Measurements from ENCODE around the gene COL27A1. TPM values are rescaled to one million over a fixed set of nuclear protein-coding genes. Genes with fewer than 3 reads are reported as not detected.

Gene COL27A1
- total RNA-seq, 1 donor from 2014 or later: 3.9 TPM

DNA sequence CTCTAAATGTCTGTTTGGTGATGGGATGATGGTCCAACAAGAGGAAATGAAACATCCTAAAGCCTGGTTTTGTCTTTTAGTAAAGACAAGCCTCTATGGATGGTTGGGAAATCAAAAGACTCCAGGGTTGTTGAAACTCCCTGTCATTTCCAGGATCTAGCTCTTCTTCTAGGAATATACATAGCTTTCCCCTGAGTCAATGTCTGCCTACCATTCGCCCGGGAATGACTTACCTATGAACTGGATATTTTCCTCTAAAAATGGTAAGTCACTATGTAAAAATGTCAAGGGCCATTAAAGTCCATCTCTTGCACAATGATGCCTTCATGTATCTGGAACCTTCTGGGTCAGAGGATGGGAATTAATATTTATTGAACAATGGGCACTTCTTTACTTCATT is 45.2 kb upstream of the COL27A1 start:
- peaks cover 23% of the 10 kb centered on the region for H3K4me1 Mint-ChIP-seq (ENCODE audit: low read depth, unreplicated experiment)
- DNase-seq: no peak
- peaks cover 2% of the 10 kb centered on the region for H3K9me3 Mint-ChIP-seq (ENCODE audit: unreplicated experiment)
- H3K4me3 Mint-ChIP-seq (ENCODE audit: unreplicated experiment): no peak overlapping the region
- TF ChIP-seq, protein P1, sequence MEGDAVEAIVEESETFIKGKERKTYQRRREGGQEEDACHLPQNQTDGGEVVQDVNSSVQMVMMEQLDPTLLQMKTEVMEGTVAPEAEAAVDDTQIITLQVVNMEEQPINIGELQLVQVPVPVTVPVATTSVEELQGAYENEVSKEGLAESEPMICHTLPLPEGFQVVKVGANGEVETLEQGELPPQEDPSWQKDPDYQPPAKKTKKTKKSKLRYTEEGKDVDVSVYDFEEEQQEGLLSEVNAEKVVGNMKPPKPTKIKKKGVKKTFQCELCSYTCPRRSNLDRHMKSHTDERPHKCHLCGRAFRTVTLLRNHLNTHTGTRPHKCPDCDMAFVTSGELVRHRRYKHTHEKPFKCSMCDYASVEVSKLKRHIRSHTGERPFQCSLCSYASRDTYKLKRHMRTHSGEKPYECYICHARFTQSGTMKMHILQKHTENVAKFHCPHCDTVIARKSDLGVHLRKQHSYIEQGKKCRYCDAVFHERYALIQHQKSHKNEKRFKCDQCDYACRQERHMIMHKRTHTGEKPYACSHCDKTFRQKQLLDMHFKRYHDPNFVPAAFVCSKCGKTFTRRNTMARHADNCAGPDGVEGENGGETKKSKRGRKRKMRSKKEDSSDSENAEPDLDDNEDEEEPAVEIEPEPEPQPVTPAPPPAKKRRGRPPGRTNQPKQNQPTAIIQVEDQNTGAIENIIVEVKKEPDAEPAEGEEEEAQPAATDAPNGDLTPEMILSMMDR (IDR thresholded peaks at IDR 0.05; ENCODE audit: partially characterized antibody, unreplicated experiment): no peak
- peaks cover 7% of the 10 kb centered on the region for H3K27me3 Mint-ChIP-seq (ENCODE audit: unreplicated experiment)
- peaks cover 3% of the 10 kb centered on the region for H3K36me3 Mint-ChIP-seq (ENCODE audit: unreplicated experiment)
- no peak overlapping the region for H3K27ac Mint-ChIP-seq (ENCODE audit: unreplicated experiment)

DNA sequence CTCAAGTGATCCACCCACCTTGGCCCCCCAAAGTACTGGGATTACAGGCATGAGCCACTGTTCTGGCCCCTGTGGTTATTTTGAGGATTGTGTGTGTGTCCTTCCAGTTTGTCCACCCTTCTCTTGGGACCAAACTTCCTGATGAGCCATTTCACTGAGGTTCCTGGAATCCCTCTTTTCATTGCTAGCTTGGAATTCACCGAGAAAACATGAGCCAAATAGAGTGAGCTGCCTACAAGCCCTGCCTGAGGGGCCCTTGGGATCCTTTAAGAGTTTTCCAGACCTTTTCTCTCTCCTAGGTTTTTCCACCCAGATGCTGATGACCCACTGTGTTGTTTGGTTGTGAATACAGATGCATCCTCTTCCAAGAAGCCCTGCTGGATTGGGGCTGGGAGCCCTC is 43.0 kb upstream of the COL27A1 start:
- H3K4me1 Mint-ChIP-seq (ENCODE audit: low read depth, unreplicated experiment): peaks cover 23% of the 10 kb centered on the region
- DNase-seq: no peak
- no peak overlapping the region for H3K4me3 Mint-ChIP-seq (ENCODE audit: unreplicated experiment)
- H3K27ac Mint-ChIP-seq (ENCODE audit: unreplicated experiment): no peak overlapping the region
- peaks cover 2% of the 10 kb centered on the region for H3K9me3 Mint-ChIP-seq (ENCODE audit: unreplicated experiment)
- H3K36me3 Mint-ChIP-seq (ENCODE audit: unreplicated experiment): peaks cover 3% of the 10 kb centered on the region
- TF ChIP-seq, protein P1 (IDR thresholded peaks at IDR 0.05; ENCODE audit: partially characterized antibody, unreplicated experiment): no peak
- peaks cover 7% of the 10 kb centered on the region for H3K27me3 Mint-ChIP-seq (ENCODE audit: unreplicated experiment)

DNA sequence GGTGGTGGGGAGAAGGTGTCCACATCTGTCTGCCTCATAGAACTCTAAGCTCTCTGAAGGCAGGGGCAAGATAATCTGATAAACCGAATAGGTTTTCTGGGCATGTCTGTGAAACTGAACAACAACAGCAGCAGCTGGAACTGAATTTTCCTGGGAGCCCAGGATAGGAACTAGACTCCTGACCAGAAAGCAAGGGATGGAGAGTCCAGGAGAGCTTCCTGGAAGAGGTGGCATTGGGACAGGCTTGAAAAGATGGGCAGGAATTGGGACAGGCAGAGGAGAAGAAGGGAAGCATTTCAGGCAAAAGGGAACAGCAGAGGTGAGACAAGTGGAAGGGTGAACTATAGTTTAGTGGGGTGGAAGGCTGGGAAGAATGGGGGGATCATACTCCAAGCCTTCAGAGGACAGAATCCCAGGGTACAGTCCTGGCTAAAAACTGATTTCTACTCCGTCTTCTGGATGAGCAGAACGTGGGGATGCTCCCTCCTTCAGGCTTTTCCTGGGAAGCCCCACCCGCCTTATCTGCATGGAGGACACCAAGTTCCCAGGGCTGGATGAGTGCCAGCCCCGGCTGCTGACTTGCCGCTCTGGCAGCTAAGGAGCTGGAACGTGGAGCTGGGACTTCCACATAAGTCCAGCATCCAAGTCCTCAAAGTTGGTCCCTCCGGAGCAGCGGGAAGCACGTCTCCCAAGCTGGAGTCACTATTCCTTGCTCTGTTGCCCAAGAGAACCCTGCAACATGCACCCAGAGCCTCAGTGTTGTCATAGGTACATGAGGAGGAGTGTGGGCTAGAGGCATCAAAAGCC is 42.4 kb upstream of the COL27A1 start:
- no peak overlapping the region for H3K27ac Mint-ChIP-seq (ENCODE audit: unreplicated experiment)
- no peak overlapping the region for H3K4me3 Mint-ChIP-seq (ENCODE audit: unreplicated experiment)
- peaks cover 7% of the 10 kb centered on the region for H3K27me3 Mint-ChIP-seq (ENCODE audit: unreplicated experiment)
- H3K36me3 Mint-ChIP-seq (ENCODE audit: unreplicated experiment): peaks cover 3% of the 10 kb centered on the region
- peaks cover 17% of the 10 kb centered on the region for H3K4me1 Mint-ChIP-seq (ENCODE audit: low read depth, unreplicated experiment)
- no peak for DNase-seq
- TF ChIP-seq, protein P1 (IDR thresholded peaks at IDR 0.05; ENCODE audit: partially characterized antibody, unreplicated experiment): no peak
- peaks cover 2% of the 10 kb centered on the region for H3K9me3 Mint-ChIP-seq (ENCODE audit: unreplicated experiment)

DNA sequence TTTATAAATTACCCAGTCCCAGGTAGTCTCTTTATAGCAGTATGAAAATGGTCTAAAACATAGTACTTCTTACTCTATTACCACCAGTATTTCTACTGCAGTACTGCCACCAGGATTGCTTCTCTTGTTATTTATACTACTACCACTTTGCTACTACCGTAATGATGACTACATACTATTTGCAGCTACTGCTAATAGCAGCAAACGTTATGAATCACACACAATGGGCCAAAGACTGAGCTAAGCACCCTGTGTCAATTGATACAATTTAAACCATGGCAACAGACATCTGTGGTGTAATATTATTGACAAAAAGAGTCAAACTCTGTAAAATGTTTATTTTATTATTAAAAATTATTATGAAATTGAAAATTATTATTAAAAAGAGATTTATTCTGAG is 41.0 kb upstream of the COL27A1 start:
- peaks cover 5% of the 10 kb centered on the region for H3K4me1 Mint-ChIP-seq (ENCODE audit: low read depth, unreplicated experiment)
- H3K9me3 Mint-ChIP-seq (ENCODE audit: unreplicated experiment): no peaks in the 10 kb centered on the region
- H3K27ac Mint-ChIP-seq (ENCODE audit: unreplicated experiment): no peak overlapping the region
- H3K4me3 Mint-ChIP-seq (ENCODE audit: unreplicated experiment): no peak overlapping the region
- DNase-seq: no peak
- H3K36me3 Mint-ChIP-seq (ENCODE audit: unreplicated experiment): peaks cover 3% of the 10 kb centered on the region
- TF ChIP-seq, protein P1 (IDR thresholded peaks at IDR 0.05; ENCODE audit: partially characterized antibody, unreplicated experiment): no peak
- peaks cover 7% of the 10 kb centered on the region for H3K27me3 Mint-ChIP-seq (ENCODE audit: unreplicated experiment)

DNA sequence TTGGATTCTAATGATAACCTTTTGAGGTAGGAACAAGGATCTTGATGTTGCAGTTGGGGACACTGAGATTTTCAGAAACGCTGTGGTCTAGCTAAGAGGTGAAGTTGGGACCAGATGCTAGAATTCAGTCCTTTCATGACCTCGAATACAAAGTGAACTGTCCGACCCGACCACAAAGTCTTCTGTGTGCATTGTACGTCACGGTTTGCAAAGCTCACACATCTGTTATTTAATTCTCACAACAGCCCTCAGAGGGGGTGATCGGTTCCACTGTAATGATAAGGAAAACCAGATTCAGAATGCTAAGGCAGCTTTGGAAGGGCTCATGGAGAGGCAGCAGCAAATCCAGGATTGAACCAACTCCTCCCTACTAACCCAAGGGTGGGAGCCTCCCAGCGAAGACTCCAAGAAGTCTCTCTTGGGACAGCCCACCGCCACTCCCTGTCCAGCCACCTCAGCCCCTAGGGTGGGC is 39.6 kb upstream of the COL27A1 start:
- no peak for DNase-seq
- TF ChIP-seq, protein P1 (IDR thresholded peaks at IDR 0.05; ENCODE audit: partially characterized antibody, unreplicated experiment): no peak
- peaks cover 8% of the 10 kb centered on the region for H3K27me3 Mint-ChIP-seq (ENCODE audit: unreplicated experiment)
- no peak overlapping the region for H3K27ac Mint-ChIP-seq (ENCODE audit: unreplicated experiment)
- peaks cover 3% of the 10 kb centered on the region for H3K36me3 Mint-ChIP-seq (ENCODE audit: unreplicated experiment)
- H3K4me1 Mint-ChIP-seq (ENCODE audit: low read depth, unreplicated experiment): peaks cover 7% of the 10 kb centered on the region
- H3K9me3 Mint-ChIP-seq (ENCODE audit: unreplicated experiment): no peaks in the 10 kb centered on the region
- H3K4me3 Mint-ChIP-seq (ENCODE audit: unreplicated experiment): no peak overlapping the region
